Endothelial cell of umbilical vein (primary cell): Measurements from ENCODE around the gene ABCC4. TPM values are rescaled to one million over a fixed set of nuclear protein-coding genes. Genes with fewer than 3 reads are reported as not detected.

Source experiments
- BruUV-seq: library from RNA; stranded (reverse); fragments of 400-500 nt; replicated peaks from 2 replicates; lab custom pipeline; 2021; lab: Mats Ljungman, UMichigan
- CTCF ChIA-PET: fragments of 300-600, 350-600 bp; sonication (Branson Sonifier 250); formaldehyde crosslinking; loops from one replicate; lab custom pipeline; 2021; ENCODE audit warnings: antibody characterized with exemption, inconsistent platforms; lab: Charles Lee
- POLR2A ChIA-PET: fragments of 300-600, 350-600 bp; sonication (Branson Sonifier 250); formaldehyde crosslinking; loops from one replicate; lab custom pipeline; 2021; ENCODE audit warnings: antibody characterized with exemption, inconsistent platforms; lab: Charles Lee
- DNase-seq: peaks from one replicate; pipeline ENCODE4 v3.0.0-alpha.2; 2011; ENCODE audit warnings: low read depth, low spot score
- FAIRE-seq: peaks from 2 replicates; lab custom pipeline; 2011; peaks lifted over from hg19 to GRCh38; lab: Jason Lieb, UNC
- H2AFZ ChIP-seq: 2 replicates; pipeline ENCODE4 v1.6.0; 2012; ENCODE audit warnings: low read depth, low read length, control low read depth, inconsistent platforms
- H3K27ac ChIP-seq: 2 replicates; pipeline ENCODE4 v1.5.1; 2011; ENCODE audit warnings: low read depth, mild to moderate bottlenecking, control low read depth, low read length, moderate library complexity; ENCODE audit not compliant: insufficient read depth
- H3K27me3 ChIP-seq, 2 experiments: 2 replicates each; pipeline versions ENCODE4 v1.6.0 to v1.6.1; 2011; ENCODE audit warnings: low read length in 2 of 2, mixed read lengths in 1 of 2; ENCODE audit not compliant: control insufficient read depth in 2 of 2, insufficient read depth in 2 of 2
- H3K36me3 ChIP-seq, 2 experiments: 2 replicates in 1 of 2; 3 replicates in 1 of 2; pipeline ENCODE4 v1.5.1; 2011; ENCODE audit warnings: low read length in 2 of 2, mild to moderate bottlenecking in 1 of 2, moderate library complexity in 1 of 2; ENCODE audit not compliant: control insufficient read depth in 2 of 2, insufficient read depth in 2 of 2; ENCODE audit errors: extremely low read depth in 1 of 2
- H3K4me1 ChIP-seq: 3 replicates; pipeline ENCODE4 v1.5.1; 2011; ENCODE audit warnings: mild to moderate bottlenecking, low read length; ENCODE audit not compliant: control insufficient read depth, insufficient read depth; ENCODE audit errors: extremely low read depth
- H3K4me2 ChIP-seq: 2 replicates; pipeline ENCODE4 v1.6.1; 2011; ENCODE audit warnings: low read length, control low read depth, mixed read lengths; ENCODE audit not compliant: insufficient read depth
- H3K4me3 ChIP-seq, 3 experiments: fragments of 200-600 bp in 1 of 3; sonication (generic), shearing (Covaris generic) in 1 of 3; replicated peaks in 1 of 3; 2 replicates each; pipeline ENCODE4 v1.5.1; 2011 to 2016; ENCODE audit warnings: control low read depth in 3 of 3, low read length in 3 of 3, mild to moderate bottlenecking in 2 of 3, inconsistent platforms in 1 of 3, low read depth in 1 of 3, moderate library complexity in 1 of 3; ENCODE audit not compliant: insufficient read depth in 1 of 3
- H3K79me2 ChIP-seq: 2 replicates; pipeline ENCODE4 v1.6.0; 2012; ENCODE audit warnings: low read length, inconsistent platforms; ENCODE audit not compliant: control insufficient read depth, insufficient read depth
- H3K9ac ChIP-seq: replicated peaks from 2 replicates; pipeline ENCODE3; 2011; ENCODE audit warnings: low read length, control low read depth; ENCODE audit not compliant: insufficient read depth; ENCODE audit errors: extremely low read depth
- H3K9me1 ChIP-seq: replicated peaks from 3 replicates; pipeline ENCODE4 v1.6.0; 2011; ENCODE audit warnings: mild to moderate bottlenecking, low read length; ENCODE audit not compliant: control insufficient read depth, insufficient read depth; ENCODE audit errors: extremely low read depth
- H3K9me3 ChIP-seq: replicated peaks from 2 replicates; pipeline ENCODE4 v1.5.1; 2012; ENCODE audit warnings: low read length, inconsistent platforms; ENCODE audit not compliant: control insufficient read depth, insufficient read depth
- H4K20me1 ChIP-seq: replicated peaks from 2 replicates; pipeline ENCODE3; 2011; ENCODE audit warnings: mild to moderate bottlenecking, low read length; ENCODE audit not compliant: control insufficient read depth, insufficient read depth; ENCODE audit errors: extremely low read depth
- FOS ChIP-seq: IDR thresholded peaks from 2 replicates; pipeline ENCODE4 v1.6.1; 2011; ENCODE audit warnings: mild to moderate bottlenecking, low read length, moderate library complexity, borderline replicate concordance; ENCODE audit not compliant: insufficient read depth
- GATA2 ChIP-seq: IDR thresholded peaks from 2 replicates; pipeline ENCODE4 v1.7.0; 2011; ENCODE audit warnings: low read depth, mild to moderate bottlenecking, moderate library complexity, mixed read lengths, low read length; ENCODE audit not compliant: insufficient read length, insufficient read depth
- MAX ChIP-seq: IDR thresholded peaks from 2 replicates; pipeline ENCODE4 v1.6.1; 2011; ENCODE audit not compliant: insufficient read depth, insufficient read length
- POLR2A ChIP-seq: IDR thresholded peaks from 2 replicates; pipeline ENCODE4 v1.6.1; 2012; ENCODE audit warnings: low read depth, mild to moderate bottlenecking, control low read depth, low read length
- POLR2AphosphoS5 ChIP-seq: IDR thresholded peaks from 2 replicates; pipeline ENCODE4 v1.6.1; 2012; ENCODE audit warnings: low read depth, mild to moderate bottlenecking, control low read depth, low read length, moderate library complexity; ENCODE audit not compliant: insufficient read depth
- dilution Hi-C: fragments of 300-500 bp; cut with MboI; formaldehyde crosslinking; loops from one replicate; pipeline ENCODE4 v1.15.0; 2019; ENCODE audit warnings: low sequenced_read_pairs; ENCODE audit not compliant: extremely low pct_ligation_motif_present
- intact Hi-C: fragments of 100-400 bp; cut with micrococcal nuclease; formaldehyde crosslinking; loops from one replicate; pipeline ENCODE4 v1.10.0; 2022
- polyA plus RNA-seq, 4 experiments: library from polyadenylated mRNA; depleted of rRNA in 3 of 4; stranded (reverse) in 3 of 4; unstranded in 1 of 4; fragments of >200 nt; gene quantifications; 2 replicates each; pipeline versions ENCODE4 v1.2.1 to v1.2.3, GENCODE V29; 2011 to 2012; ENCODE audit warnings: missing spikeins in 1 of 4
- total RNA-seq: library from RNA; stranded (reverse); gene quantifications from 2 replicates; pipeline ENCODE4 v1.2.3, GENCODE V29; 2021

The ABCC4 gene
- total and polyA plus RNA-seq, 2 donors (not counting 3 experiments of a cell fraction or from before 2014, with no cell fraction given): 9.2 to 15.9 TPM

GRCh38 chr13:95279016-95279415, 22.2 kb downstream of the ABCC4 start:
- FAIRE-seq: no peak
- CTCF ChIA-PET: interaction anchor here (1.8 kb wide), 1 partner anchor 18 kb away, joined by 7 read pairs; no protein-coding TSS in a partner anchor

GRCh38 chr13:95276037-95276505, 25.2 kb downstream of the ABCC4 start:
- H3K4me3 ChIP-seq: no peak overlapping the region
- H3K4me1 ChIP-seq: peaks cover 20% of the 10 kb centered on the region
- H4K20me1 ChIP-seq: no peaks in the 10 kb centered on the region
- no peaks in the 10 kb centered on the region for H3K9me1 ChIP-seq
- POLR2A ChIA-PET: no interaction called here
- no TSS peak for BruUV-seq
- intact Hi-C loops: no loop called here
- DNase-seq: no peak
- no peak for FAIRE-seq
- no peak overlapping the region for H2AFZ ChIP-seq
- H3K9me3 ChIP-seq: no peaks in the 10 kb centered on the region
- H3K36me3 ChIP-seq: no peaks in the 10 kb centered on the region
- H3K4me2 ChIP-seq: no peak overlapping the region
- no peak for TF ChIP-seq GATA2
- no peak for TF ChIP-seq MAX
- TF ChIP-seq POLR2AphosphoS5: no peak
- TF ChIP-seq POLR2A: no peak
- H3K27ac ChIP-seq: no peak overlapping the region
- CTCF ChIA-PET: interaction anchor here (0.7 to 1.8 kb wide), 6 partner anchors 9 to 1833 kb away, joined by 3 to 5 read pairs (median 3); no protein-coding TSS in a partner anchor
- dilution Hi-C loops: no loop called here
- H3K79me2 ChIP-seq: peaks cover 44% of the 10 kb centered on the region
- H3K9ac ChIP-seq: no peak overlapping the region
- no peaks in the 10 kb centered on the region for H3K27me3 ChIP-seq

More at GRCh38 chr13:95279016-95279415, 22.2 kb downstream of the ABCC4 start:
- Histone ChIP-seq H3K4me1 (peaks cover 11% of the 10 kb centered on the region), H3K79me2 (peaks cover 33% of the 10 kb centered on the region), H4K20me1 (no peaks in the 10 kb centered on the region), H3K27me3 (no peaks in the 10 kb centered on the region), H3K9me1 (no peaks in the 10 kb centered on the region), H3K9me3 (no peaks in the 10 kb centered on the region), H3K4me3 (no peak overlapping the region), H3K36me3 (no peaks in the 10 kb centered on the region), H2AFZ (no peak overlapping the region), H3K9ac (no peak overlapping the region), H3K4me2 (no peak overlapping the region), H3K27ac (no peak overlapping the region)
- intact Hi-C loops (no loop called here), dilution Hi-C loops (no loop called here)
- DNase-seq: no peak
- POLR2A ChIA-PET: no interaction called here
- TF ChIP-seq FOS (no peak), GATA2 (no peak)
- BruUV-seq: no TSS peak
